ENCODE results near the gene RAB30. TPM values are rescaled to one million over a fixed set of nuclear protein-coding genes. Genes with fewer than 3 reads are reported as not detected.

RAB30 gene
- total RNA-seq, 2 experiments from 2014 or later = 76.2 to 79.2 TPM

- Histone ChIP-seq H3K4me1 (ENCODE audit: insufficient read depth, low read length) (peaks cover 4% of the 10 kb centered on the region), H3K4me3 (ENCODE audit: low read length) (no peak overlapping the region), H3K27ac (ENCODE audit: low read depth in 1 of 2, low read length in 2 of 2) (no peak overlapping the region), H3K36me3 (ENCODE audit: insufficient read depth, low read length) (no peaks in the 10 kb centered on the region), H3K9me3 (ENCODE audit: control insufficient read depth in 1 of 2, insufficient read depth in 1 of 2, low read length in 2 of 2) (no peaks in the 10 kb centered on the region), H3K27me3 (ENCODE audit: control insufficient read depth in 1 of 2, insufficient read depth in 2 of 2, low read length in 2 of 2) (no peaks in the 10 kb centered on the region)
- Mint-ChIP-seq H3K36me3 (ENCODE audit: low read depth) (peaks cover 11% of the 10 kb centered on the region), H3K27me3 (no peaks in the 10 kb centered on the region), H3K27ac (no peak overlapping the region), H3K4me3 (no peak overlapping the region), H3K9me3 (peaks cover 5% of the 10 kb centered on the region), H3K4me1 (ENCODE audit: low read depth) (peaks cover 39% of the 10 kb centered on the region)
- TF ChIP-seq CTCF (IDR thresholded peaks at IDR 0.05) = no peak
- DNase-seq (no peak), ATAC-seq (ENCODE audit: poor library complexity) (no peak)
- intact Hi-C loops (cut with DNase I, micrococcal nuclease) = no loop called here
- ChIA-PET POLR2A (no interaction called here), CTCF (no interaction called here)
Measured at GRCh38 chr11:82936261-82936660, 135.4 kb downstream of the RAB30 start.

GRCh38 chr11:82932564-82932963, 139.1 kb downstream of the RAB30 start:
- no peak for TF ChIP-seq CTCF (IDR thresholded peaks at IDR 0.05)
- peaks cover 4% of the 10 kb centered on the region for H3K4me1 ChIP-seq (ENCODE audit: insufficient read depth, low read length)
- H3K27ac Mint-ChIP-seq = peak overlapping the region; percentile 34
- CTCF ChIA-PET = interaction anchor here (2.1 kb wide), 1 partner anchor 65 kb away, joined by 4 read pairs; no protein-coding TSS in a partner anchor
- ATAC-seq (ENCODE audit: poor library complexity) = no peak
- no peaks in the 10 kb centered on the region for H3K9me3 ChIP-seq (ENCODE audit: control insufficient read depth in 1 of 2, insufficient read depth in 1 of 2, low read length in 2 of 2)
- H3K36me3 Mint-ChIP-seq (ENCODE audit: low read depth) = no peaks in the 10 kb centered on the region
- POLR2A ChIA-PET = interaction anchor here (0.9 to 4.2 kb wide), 7 partner anchors 14 to 224 kb away, joined by 3 to 31 read pairs (median 5); partner anchors contain the start of gene PCF11
- no peak overlapping the region for H3K4me3 ChIP-seq (ENCODE audit: low read length)
- no peaks in the 10 kb centered on the region for H3K36me3 ChIP-seq (ENCODE audit: insufficient read depth, low read length)
- no peaks in the 10 kb centered on the region for H3K27me3 ChIP-seq (ENCODE audit: control insufficient read depth in 1 of 2, insufficient read depth in 2 of 2, low read length in 2 of 2)
- intact Hi-C loops (cut with DNase I, micrococcal nuclease) = loop anchor here (1.0 to 5.0 kb wide), 2 partner anchors 28 to 35 kb away; no protein-coding TSS in a partner anchor
- no peaks in the 10 kb centered on the region for H3K9me3 Mint-ChIP-seq
- H3K27me3 Mint-ChIP-seq = no peaks in the 10 kb centered on the region
- peaks cover 48% of the 10 kb centered on the region for H3K4me1 Mint-ChIP-seq (ENCODE audit: low read depth)
- peak overlapping the region; percentile 39 for H3K4me3 Mint-ChIP-seq
- no peak overlapping the region for H3K27ac ChIP-seq (ENCODE audit: low read depth in 1 of 2, low read length in 2 of 2)
- DNase-seq = no peak

GRCh38 chr11:82930734-82931133, 141.0 kb downstream of the RAB30 start:
- POLR2A ChIA-PET = interaction anchor here (0.7 to 4.2 kb wide), 7 partner anchors 11 to 141 kb away, joined by 3 to 31 read pairs (median 4); partner anchors contain the start of genes DDIAS and RAB30
- Mint-ChIP-seq H3K4me3 (no peak overlapping the region), H3K27me3 (no peaks in the 10 kb centered on the region), H3K36me3 (ENCODE audit: low read depth) (no peaks in the 10 kb centered on the region), H3K27ac (no peak overlapping the region), H3K4me1 (ENCODE audit: low read depth) (peaks cover 55% of the 10 kb centered on the region), H3K9me3 (no peaks in the 10 kb centered on the region)
- H3K9me3 ChIP-seq (ENCODE audit: control insufficient read depth in 1 of 2, insufficient read depth in 1 of 2, low read length in 2 of 2) = no peaks in the 10 kb centered on the region
- no peaks in the 10 kb centered on the region for H3K27me3 ChIP-seq (ENCODE audit: control insufficient read depth in 1 of 2, insufficient read depth in 2 of 2, low read length in 2 of 2)
- DNase-seq = no peak
- intact Hi-C loops (cut with DNase I, micrococcal nuclease) = loop anchor here in 1 of 2 experiments (5.0 kb wide), 1 partner anchor 37 kb away; no protein-coding TSS in a partner anchor
- H3K36me3 ChIP-seq (ENCODE audit: insufficient read depth, low read length) = no peaks in the 10 kb centered on the region
- H3K4me3 ChIP-seq (ENCODE audit: low read length) = no peak overlapping the region
- peaks cover 4% of the 10 kb centered on the region for H3K4me1 ChIP-seq (ENCODE audit: insufficient read depth, low read length)
- TF ChIP-seq CTCF (IDR thresholded peaks at IDR 0.05) = no peak
- ATAC-seq (ENCODE audit: poor library complexity) = no peak
- CTCF ChIA-PET = interaction anchor here (0.6 kb wide), 1 partner anchor 153 kb away, joined by 5 read pairs; no protein-coding TSS in a partner anchor
- H3K27ac ChIP-seq (ENCODE audit: low read depth in 1 of 2, low read length in 2 of 2) = no peak overlapping the region
